NCI-H2196 treated with DMSO at 0.1 percent for 48 hours (cell line): ENCODE data around the gene GRIA1.

Experiments
- DNase-seq: peaks from one replicate; lab custom pipeline; 2025; ENCODE audit not compliant: unreplicated experiment; lab: John Stamatoyannopoulos, UW

Gene GRIA1

DNA sequence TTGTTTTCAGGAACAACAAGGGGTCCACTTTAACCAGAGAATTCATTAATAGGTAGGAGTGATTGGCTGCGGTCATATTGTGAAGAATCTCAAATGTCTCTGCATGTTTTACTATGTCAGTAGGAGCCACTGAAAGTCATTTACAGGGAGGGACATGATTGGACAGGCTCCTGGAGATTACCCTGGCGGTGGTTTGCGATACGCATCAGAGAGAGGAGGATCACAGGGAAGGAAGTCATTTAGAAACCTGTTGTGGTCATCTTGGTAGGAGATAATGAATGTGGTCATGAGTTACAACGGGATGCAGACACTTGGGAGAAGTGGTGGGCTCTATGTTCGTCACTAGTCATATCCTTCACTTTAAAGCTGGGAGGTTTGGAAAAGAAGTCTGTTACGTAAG lies 285.5 kb downstream of the GRIA1 start:
- DNase-seq = no peak

- no peak for DNase-seq
Measured at GRCh38 chr5:153777681-153778581, 287.5 kb downstream of the GRIA1 start.

DNA sequence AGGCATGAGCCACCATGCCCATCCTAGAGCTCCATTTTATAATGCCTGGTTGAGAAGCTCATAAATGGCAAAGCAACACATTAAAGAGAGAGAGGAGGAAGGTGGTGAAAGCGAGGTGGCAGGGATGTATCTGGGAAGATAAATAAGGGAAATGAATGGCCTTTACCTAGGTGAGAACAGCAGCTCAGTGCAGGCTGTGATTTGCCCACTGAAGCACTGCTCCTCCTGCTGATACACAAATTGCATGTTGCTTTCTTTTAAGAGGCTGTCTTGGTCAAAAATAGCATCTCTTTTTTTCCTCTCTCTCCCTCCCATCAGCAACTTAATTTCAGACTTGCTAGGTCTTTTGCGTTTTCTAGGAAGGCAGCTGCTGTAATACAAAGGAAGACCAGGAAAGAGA lies 289.4 kb downstream of the GRIA1 start:
- DNase-seq = no peak

DNA sequence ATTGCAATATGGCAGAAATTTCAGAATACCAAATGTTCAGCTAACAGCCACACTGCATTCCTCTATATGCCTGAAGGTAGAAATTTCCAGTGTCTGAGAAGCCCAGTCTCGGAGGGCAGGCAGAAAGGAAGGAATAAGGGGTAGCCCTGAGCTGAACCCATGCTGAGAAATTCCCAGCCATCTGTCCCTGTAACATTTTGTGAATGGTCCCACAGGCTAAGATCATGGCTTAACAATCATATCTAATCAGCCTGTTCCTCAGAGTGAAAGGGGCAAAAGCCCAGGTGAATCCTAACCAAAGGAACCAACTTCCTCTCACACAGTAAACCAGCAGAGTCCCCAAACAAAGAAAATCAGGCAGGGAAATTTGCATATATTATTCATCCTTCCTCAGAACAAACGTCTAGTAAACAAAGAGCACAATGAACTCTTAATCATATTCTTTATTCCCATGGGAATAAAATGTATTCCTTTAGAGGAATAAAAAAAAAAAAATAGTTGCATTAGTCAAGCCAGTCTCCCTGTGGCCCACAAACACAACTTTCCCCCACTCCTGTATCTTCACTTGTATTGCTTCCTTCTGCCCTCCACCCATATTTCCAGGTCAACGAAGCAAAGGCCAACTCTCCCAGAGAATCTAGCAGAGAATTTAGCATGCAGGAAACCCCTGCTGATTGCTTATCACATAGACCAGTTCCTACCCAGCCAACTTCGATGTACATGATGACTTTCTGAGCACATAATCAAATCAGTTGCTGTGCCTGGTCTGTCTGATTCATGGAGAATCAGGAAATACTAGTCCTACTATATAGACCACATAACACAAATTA lies 290.6 kb downstream of the GRIA1 start:
- DNase-seq = no peak

DNA sequence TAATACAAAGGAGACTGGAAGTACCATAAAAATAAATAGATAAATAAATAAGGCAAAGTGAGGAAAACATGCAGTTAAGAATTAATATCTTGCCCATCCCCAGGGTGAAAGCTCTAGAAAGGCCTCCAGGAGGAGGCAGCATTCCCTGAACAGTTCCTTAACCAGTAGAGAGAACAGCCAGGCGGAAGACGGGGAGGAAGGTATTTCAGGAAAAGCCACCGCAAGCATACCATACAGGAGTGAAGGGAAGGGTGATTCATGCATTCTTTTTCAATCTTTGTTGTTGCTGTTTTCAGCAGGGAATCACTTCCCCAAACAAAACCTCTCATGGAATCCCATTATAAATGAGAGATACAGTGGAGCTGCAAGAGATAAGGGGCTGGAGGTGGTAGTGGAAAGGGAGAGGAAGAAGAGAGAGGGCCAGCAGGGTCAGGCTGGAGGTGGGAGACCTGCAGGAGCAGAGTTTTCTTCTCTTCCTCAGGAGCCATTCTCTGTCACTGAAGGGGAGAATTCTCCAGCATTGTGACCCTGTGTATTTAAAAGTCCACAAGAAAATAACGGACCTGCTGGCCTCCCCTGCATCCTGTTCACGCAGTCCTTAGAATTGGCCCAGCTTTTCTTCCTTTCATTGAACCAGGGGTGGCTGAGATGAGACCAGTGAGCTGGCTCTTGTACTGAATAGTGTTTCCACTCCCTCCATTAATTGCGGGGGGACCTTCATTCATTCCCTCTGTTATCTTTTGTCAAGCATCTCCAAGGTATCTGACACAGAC lies 292.3 kb downstream of the GRIA1 start:
- DNase-seq = no peak

DNA sequence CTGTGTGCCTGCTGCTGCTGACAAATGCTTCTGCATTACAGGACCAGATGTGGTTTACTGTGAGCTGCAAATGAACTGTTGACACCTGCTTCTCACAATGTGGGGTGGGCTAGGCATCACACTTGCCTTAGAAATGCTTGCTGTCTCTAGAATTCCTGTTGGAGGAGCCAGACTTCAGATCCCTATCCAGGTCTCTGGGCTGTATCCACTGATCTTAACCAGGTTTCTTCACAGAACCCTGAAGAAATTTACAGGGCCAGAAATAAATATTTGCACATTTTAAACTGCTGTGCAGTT lies 292.8 kb downstream of the GRIA1 start:
- DNase-seq = no peak

DNA sequence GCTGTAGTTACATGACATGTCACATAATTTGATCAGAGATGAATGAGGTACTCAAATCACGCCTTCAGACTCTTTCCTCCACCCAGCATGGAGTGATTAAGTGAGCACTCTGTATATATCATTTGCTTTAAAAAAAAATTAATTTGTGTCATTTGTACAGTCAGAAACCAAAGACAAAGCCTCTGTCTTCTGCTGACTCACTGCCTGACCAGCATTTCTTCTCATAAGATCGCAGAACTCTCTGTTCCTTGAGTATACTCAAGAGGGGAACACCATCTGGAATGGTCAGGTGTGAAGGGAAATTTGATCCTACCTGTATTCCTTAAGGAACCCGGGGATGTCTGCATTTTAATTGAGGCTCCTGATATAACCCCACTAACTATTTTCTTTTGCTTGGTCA lies 293.8 kb downstream of the GRIA1 start:
- no peak for DNase-seq

GRCh38 chr5:153791339-153791738 lies 300.9 kb downstream of the GRIA1 start:
- DNase-seq = no peak

- DNase-seq = no peak
Measured at GRCh38 chr5:153792305-153792704, 301.8 kb downstream of the GRIA1 start.

DNA sequence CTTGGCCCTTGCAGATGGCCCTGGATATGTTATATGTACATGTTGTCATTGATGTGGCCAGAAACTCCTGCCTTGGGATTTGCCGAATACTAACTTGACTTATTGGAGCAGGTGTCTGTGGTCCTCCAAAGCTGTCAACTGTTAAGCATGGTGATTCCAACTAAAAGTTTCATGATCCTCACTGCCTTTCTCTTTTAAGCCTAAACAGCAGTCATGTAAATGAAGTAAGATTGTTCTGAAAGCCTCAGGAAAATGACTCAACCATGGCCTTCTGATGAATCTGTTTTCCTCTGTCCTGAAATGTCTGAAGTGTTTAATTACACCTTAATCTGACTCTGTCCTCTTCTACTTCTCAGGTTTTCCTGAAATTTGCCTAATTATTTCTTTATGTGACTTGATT lies 303.2 kb downstream of the GRIA1 start:
- no peak for DNase-seq

DNA sequence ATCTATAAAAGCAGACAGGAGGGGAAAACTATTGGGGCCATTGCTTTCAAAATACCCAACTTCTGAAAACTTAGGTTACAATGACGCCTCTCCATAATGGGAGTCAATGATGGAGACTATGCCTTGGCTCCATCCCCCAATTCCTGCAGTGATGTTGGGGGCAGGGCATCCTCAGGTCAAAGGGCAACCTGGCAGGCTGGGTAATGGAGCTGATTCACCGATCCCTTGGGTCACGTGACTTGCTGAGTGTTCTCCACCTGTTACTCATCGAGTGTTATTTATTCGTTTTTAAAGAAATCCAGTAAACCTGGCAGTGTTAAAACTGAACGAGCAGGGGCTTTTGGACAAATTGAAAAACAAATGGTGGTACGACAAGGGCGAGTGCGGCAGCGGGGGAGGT lies 303.9 kb downstream of the GRIA1 start:
- DNase-seq = no peak

DNA sequence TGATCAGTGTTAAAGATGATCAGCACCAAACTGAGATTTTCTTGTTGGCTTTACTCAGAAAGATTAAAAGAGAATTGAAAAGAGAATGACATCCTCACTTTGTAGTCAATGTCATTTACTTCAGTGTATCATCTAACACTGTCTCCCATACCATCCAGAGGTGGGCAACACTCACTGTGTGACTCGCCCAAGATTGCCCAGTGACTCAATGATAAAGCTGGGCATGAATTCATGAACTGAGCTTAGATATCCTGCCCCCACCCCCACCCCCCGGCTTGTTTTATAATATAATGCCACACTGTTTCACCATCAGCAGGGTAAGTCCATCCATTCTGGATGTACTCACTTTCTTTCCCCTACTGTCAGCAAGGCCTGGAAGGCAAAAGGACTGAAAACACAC lies 306.1 kb downstream of the GRIA1 start:
- no peak for DNase-seq

DNA sequence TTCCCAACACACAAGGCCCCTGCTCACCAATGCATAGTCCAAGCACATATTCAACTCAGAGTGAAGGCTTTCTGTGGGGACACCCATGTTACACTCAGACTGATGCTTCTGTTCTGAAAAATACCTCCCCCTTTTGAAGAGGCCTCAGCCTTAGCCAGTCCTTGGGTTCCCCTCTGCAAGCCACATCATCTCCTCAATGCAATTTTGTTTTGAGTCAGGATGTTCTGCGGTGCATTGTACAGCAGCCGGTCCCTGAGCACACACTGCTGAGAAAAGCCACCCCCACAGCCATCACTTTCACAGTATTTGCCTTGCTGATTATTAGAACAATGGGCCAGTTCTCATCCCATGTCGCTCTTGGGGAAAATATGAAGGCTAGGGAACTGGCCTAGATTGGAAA lies 307.0 kb downstream of the GRIA1 start:
- no peak for DNase-seq

GRCh38 chr5:153798830-153799229 lies 308.4 kb downstream of the GRIA1 start:
- DNase-seq = no peak

- DNase-seq = no peak
Measured at GRCh38 chr5:153799466-153799865, 309.0 kb downstream of the GRIA1 start.

- DNase-seq = no peak
Measured at GRCh38 chr5:153802050-153802821, 311.8 kb downstream of the GRIA1 start.

GRCh38 chr5:153807801-153808200 lies 317.3 kb downstream of the GRIA1 start:
- DNase-seq = no peak

- DNase-seq = no peak
Measured at GRCh38 chr5:153809166-153809565, 318.7 kb downstream of the GRIA1 start.

- no peak for DNase-seq
Measured at GRCh38 chr5:153813901-153814300, 323.4 kb downstream of the GRIA1 start.

GRCh38 chr5:153816870-153817269 lies 326.4 kb downstream of the GRIA1 start:
- no peak for DNase-seq

DNA sequence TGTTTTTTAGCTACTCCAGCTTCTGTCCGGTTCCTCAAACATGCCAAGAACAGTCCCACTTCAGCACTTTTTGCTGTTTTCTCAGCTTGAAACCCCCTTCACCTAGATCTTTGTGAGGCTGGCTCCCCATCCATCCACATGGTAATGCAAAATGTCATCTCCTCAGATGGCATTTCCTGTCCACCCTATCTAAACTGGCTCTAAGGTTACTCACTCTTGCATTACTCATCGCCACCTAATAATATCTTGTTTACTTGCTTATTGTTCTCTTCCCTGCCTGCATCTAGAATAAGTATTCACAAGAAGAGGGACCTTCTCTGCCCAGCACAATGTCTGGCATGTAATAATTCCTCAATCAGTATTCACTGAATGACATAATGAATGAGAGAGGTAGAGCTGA lies 328.2 kb downstream of the GRIA1 start:
- DNase-seq = no peak
